GM23338 (cell line): Measurements from ENCODE around the gene GDF11. TPM values are rescaled to one million over a fixed set of nuclear protein-coding genes. Genes with fewer than 3 reads are reported as not detected.

Experiments used
- ATAC-seq: fragments of 200-7000 bp; cut with Tn5 transposase; 3 replicates; pipeline ENCODE4 v1.9.1; 2020
- DNase-seq: peaks from one replicate; pipeline ENCODE4 v3.0.0-alpha.2; 2015; ENCODE audit warnings: low spot score
- H2AFZ ChIP-seq: fragments of 200-600 bp; sonication (generic); 2 replicates; pipeline ENCODE4 v1.8.0; 2016; ENCODE audit warnings: antibody characterized with exemption, mild to moderate bottlenecking, moderate library complexity
- H3F3A ChIP-seq: fragments of 200-600 bp; sonication (generic); replicated peaks from 2 replicates; pipeline ENCODE4 v1.8.0; 2017; ENCODE audit warnings: antibody characterized with exemption, mixed run types, low read depth
- H3K27ac ChIP-seq: fragments of 200-600 bp; sonication (generic); 2 replicates; pipeline ENCODE4 v1.6.1; 2016; ENCODE audit warnings: low read depth
- H3K27me3 ChIP-seq: fragments of 200-600 bp; sonication (generic); 2 replicates; pipeline ENCODE4 v1.8.0; 2016; ENCODE audit warnings: mild to moderate bottlenecking, mixed run types, moderate library complexity; ENCODE audit not compliant: insufficient read depth
- H3K36me3 ChIP-seq: fragments of 200-600 bp; sonication (generic); 2 replicates; pipeline ENCODE4 v1.8.0; 2016; ENCODE audit warnings: mild to moderate bottlenecking; ENCODE audit not compliant: insufficient read depth
- H3K4me1 ChIP-seq: fragments of 200-600 bp; sonication (generic); 2 replicates; pipeline ENCODE4 v1.8.0; 2016; ENCODE audit warnings: mild to moderate bottlenecking, moderate library complexity; ENCODE audit not compliant: insufficient read depth
- H3K4me2 ChIP-seq: fragments of 200-600 bp; sonication (generic); 2 replicates; pipeline ENCODE4 v1.7.1; 2017; ENCODE audit warnings: mixed run types
- H3K4me3 ChIP-seq: fragments of 200-600 bp; sonication (generic); 2 replicates; pipeline ENCODE4 v1.6.1; 2016; ENCODE audit warnings: mixed run types
- H3K79me2 ChIP-seq: fragments of 200-600 bp; sonication (generic); replicated peaks from 2 replicates; pipeline ENCODE4 v1.8.0; 2017; ENCODE audit warnings: mild to moderate bottlenecking; ENCODE audit not compliant: insufficient read depth
- H3K9me2 ChIP-seq: fragments of 200-600 bp; sonication (generic); 2 replicates; pipeline ENCODE4 v1.8.0; 2017; ENCODE audit not compliant: insufficient read depth
- H4K20me1 ChIP-seq: fragments of 200-600 bp; sonication (generic); replicated peaks from 2 replicates; pipeline ENCODE4 v1.8.0; 2017; ENCODE audit warnings: mild to moderate bottlenecking; ENCODE audit not compliant: insufficient read depth
- H3K27ac Mint-ChIP-seq: 2 replicates; pipeline ENCODE4 v1.8.0; 2020; ENCODE audit warnings: inconsistent platforms, mild to moderate bottlenecking, moderate library complexity, mixed read lengths
- H3K27me3 Mint-ChIP-seq: 3 replicates; pipeline ENCODE4 v1.8.0; 2022; ENCODE audit warnings: low read depth, mild to moderate bottlenecking, moderate library complexity, mixed read lengths, inconsistent platforms; ENCODE audit not compliant: insufficient read depth, poor library complexity
- H3K36me3 Mint-ChIP-seq: 3 replicates; pipeline ENCODE4 v1.8.0; 2021; ENCODE audit warnings: low read depth, mild to moderate bottlenecking, inconsistent platforms, moderate library complexity, mixed read lengths
- H3K4me1 Mint-ChIP-seq: 3 replicates; pipeline ENCODE4 v1.8.0; 2020; ENCODE audit warnings: mild to moderate bottlenecking, inconsistent platforms, mixed read lengths
- H3K4me3 Mint-ChIP-seq: 3 replicates; pipeline ENCODE4 v1.8.0; 2021; ENCODE audit warnings: moderate library complexity, mild to moderate bottlenecking, inconsistent platforms, mixed read lengths
- H3K9me3 Mint-ChIP-seq: 3 replicates; pipeline ENCODE4 v1.8.0; 2020; ENCODE audit warnings: moderate library complexity, mild to moderate bottlenecking, inconsistent platforms, mixed read lengths
- CREB1 ChIP-seq: fragments of 250-450 bp; sonication (Bioruptor Pico); IDR thresholded peaks from 2 replicates; pipeline ENCODE4 v1.5.0; 2020; ENCODE audit warnings: low read depth, mild to moderate bottlenecking, moderate library complexity
- POLR2AphosphoS5 ChIP-seq: IDR thresholded peaks from 2 replicates; pipeline ENCODE4 v1.6.1; 2016; ENCODE audit warnings: antibody characterized with exemption, low read depth
- ZNF331 ChIP-seq: fragments of 250-450 bp; sonication (Bioruptor Pico); IDR thresholded peaks from 2 replicates; pipeline ENCODE4 v1.5.0; 2020; ENCODE audit warnings: low read depth, mild to moderate bottlenecking, moderate library complexity
- ZNF462 ChIP-seq: fragments of 250-450 bp; sonication (Bioruptor Pico); IDR thresholded peaks from 2 replicates; pipeline ENCODE4 v1.5.0; 2020; ENCODE audit warnings: mild to moderate bottlenecking, moderate library complexity
- polyA plus RNA-seq: library from polyadenylated mRNA; unstranded; fragments of >200 nt; fragmentation: Nextera tagmentation; extraction: Ambion mirVana; gene quantifications from 2 replicates; pipeline ENCODE4 v1.2.1, GENCODE V29; 2016
- total RNA-seq: library from RNA; depleted of rRNA; stranded (reverse); fragments of >200 nt; shearing (Covaris generic); gene quantifications from 2 replicates; pipeline ENCODE4 v1.2.3, GENCODE V29; 2014
- TF ChIP-seq, protein P1 (sequence below), 2 experiments: fragments of 200-600 bp in 1 of 2; sonication (generic) in 1 of 2; conservative IDR thresholded peaks; 2 replicates each; pipeline versions ENCODE4 v1.5.1 to v1.6.1; 2016 to 2017; ENCODE audit warnings: antibody characterized with exemption in 2 of 2, low read depth in 2 of 2, mild to moderate bottlenecking in 2 of 2, moderate library complexity in 1 of 2

GDF11 gene
- total and polyA plus RNA-seq, 2 experiments from 2014 or later = 3.7 to 12.5 TPM

GRCh38 chr12:55728939-55729818 lies 13.7 kb upstream of the GDF11 start, which contains the start of gene CD63:
CD63 (minus strand) TSS chr12:55729009; CDS start chr12:55728341, 668 bp downstream.
- peaks cover 40% of the 10 kb centered on the region for H3K4me1 Mint-ChIP-seq
- peak within 1 kb of the TSS; percentile 82 for H3K27ac Mint-ChIP-seq
- H3K27ac ChIP-seq = peak within 1 kb of the TSS; percentile 97

GRCh38 chr12:55729819-55730818 lies 12.8 kb upstream of the GDF11 start:
- H3K27ac ChIP-seq = peak overlapping the region; percentile 97; the same call in 1 of the 2 replicates
- peak; percentile 17 for ATAC-seq
- peak overlapping the region; percentile 21; the same call in 1 of the 2 replicates for H2AFZ ChIP-seq
- peaks cover 5% of the 10 kb centered on the region; the same call in 1 of the 2 replicates for H3K36me3 ChIP-seq
- Mint-ChIP-seq H3K36me3 (peaks cover 23% of the 10 kb centered on the region), H3K27me3 (peaks cover 14% of the 10 kb centered on the region), H3K4me1 (peaks cover 37% of the 10 kb centered on the region), H3K27ac (peak overlapping the region; percentile 82), H3K4me3 (peak overlapping the region; percentile 86), H3K9me3 (no peaks in the 10 kb centered on the region)
- 0 out of 2 replicates have a peak, but pooled peaks cover 2% of the 10 kb centered on the region for H4K20me1 ChIP-seq
- peaks cover 13% of the 10 kb centered on the region; the same call in 1 of the 2 replicates for H3F3A ChIP-seq
- H3K4me3 ChIP-seq = peak overlapping the region; percentile 97
- peak overlapping the region; percentile 98 for H3K4me2 ChIP-seq
- peak; percentile 63 for DNase-seq
- TF ChIP-seq, protein P1, sequence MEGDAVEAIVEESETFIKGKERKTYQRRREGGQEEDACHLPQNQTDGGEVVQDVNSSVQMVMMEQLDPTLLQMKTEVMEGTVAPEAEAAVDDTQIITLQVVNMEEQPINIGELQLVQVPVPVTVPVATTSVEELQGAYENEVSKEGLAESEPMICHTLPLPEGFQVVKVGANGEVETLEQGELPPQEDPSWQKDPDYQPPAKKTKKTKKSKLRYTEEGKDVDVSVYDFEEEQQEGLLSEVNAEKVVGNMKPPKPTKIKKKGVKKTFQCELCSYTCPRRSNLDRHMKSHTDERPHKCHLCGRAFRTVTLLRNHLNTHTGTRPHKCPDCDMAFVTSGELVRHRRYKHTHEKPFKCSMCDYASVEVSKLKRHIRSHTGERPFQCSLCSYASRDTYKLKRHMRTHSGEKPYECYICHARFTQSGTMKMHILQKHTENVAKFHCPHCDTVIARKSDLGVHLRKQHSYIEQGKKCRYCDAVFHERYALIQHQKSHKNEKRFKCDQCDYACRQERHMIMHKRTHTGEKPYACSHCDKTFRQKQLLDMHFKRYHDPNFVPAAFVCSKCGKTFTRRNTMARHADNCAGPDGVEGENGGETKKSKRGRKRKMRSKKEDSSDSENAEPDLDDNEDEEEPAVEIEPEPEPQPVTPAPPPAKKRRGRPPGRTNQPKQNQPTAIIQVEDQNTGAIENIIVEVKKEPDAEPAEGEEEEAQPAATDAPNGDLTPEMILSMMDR (conservative IDR thresholded peaks at IDR 0.05; ENCODE audit: low read depth in 2 of 2) = peak in 1 of 2 experiments; percentile 50; a peak in 2 of 4 replicates
- TF ChIP-seq CREB1 (CRISPR knock-in tag) (no peak), ZNF462 (CRISPR knock-in tag) (no peak), POLR2AphosphoS5 (0 out of 2 replicates have a peak, but pooled peaks have one; percentile 69)
- H3K4me1 ChIP-seq = peaks cover 28% of the 10 kb centered on the region
- H3K9me2 ChIP-seq = no peaks in the 10 kb centered on the region
- H3K79me2 ChIP-seq = peaks cover 14% of the 10 kb centered on the region
- no peaks in the 10 kb centered on the region for H3K27me3 ChIP-seq

More at GRCh38 chr12:55728939-55729818, 13.7 kb upstream of the GDF11 start, which contains the start of gene CD63:
- peaks cover 14% of the 10 kb centered on the region for H3K27me3 Mint-ChIP-seq
- Histone ChIP-seq H3K4me2 (peak within 1 kb of the TSS; percentile 98), H2AFZ (peak within 1 kb of the TSS; percentile 32; the same call in 1 of the 2 replicates), H3K9me2 (no peaks in the 10 kb centered on the region), H3K4me3 (peak within 1 kb of the TSS; percentile 97), H4K20me1 (0 out of 2 replicates have a peak, but pooled peaks cover 6% of the 10 kb centered on the region), H3K27me3 (no peaks in the 10 kb centered on the region), H3K36me3 (peaks cover 8% of the 10 kb centered on the region; the same call in 1 of the 2 replicates), H3F3A (peaks cover 13% of the 10 kb centered on the region; the same call in 1 of the 2 replicates), H3K4me1 (peaks cover 28% of the 10 kb centered on the region), H3K79me2 (peaks cover 14% of the 10 kb centered on the region)
- peak; percentile 75 for ATAC-seq
- H3K4me3 Mint-ChIP-seq = peak within 1 kb of the TSS; percentile 86
- H3K36me3 Mint-ChIP-seq = peaks cover 33% of the 10 kb centered on the region
- peak; percentile 96 for DNase-seq
- H3K9me3 Mint-ChIP-seq = no peaks in the 10 kb centered on the region
- TF ChIP-seq CREB1 (CRISPR knock-in tag) (peak; percentile 83), ZNF331 (CRISPR knock-in tag) (no peak), POLR2AphosphoS5 (peak; percentile 52)
